ENCODE data around the gene EID2B. TPM values are rescaled to one million over a fixed set of nuclear protein-coding genes. Genes with fewer than 3 reads are reported as not detected.
A peak's percentile ranks its signal among the peaks of the same experiment; 100 is the strongest.

Gene EID2B, protein sequence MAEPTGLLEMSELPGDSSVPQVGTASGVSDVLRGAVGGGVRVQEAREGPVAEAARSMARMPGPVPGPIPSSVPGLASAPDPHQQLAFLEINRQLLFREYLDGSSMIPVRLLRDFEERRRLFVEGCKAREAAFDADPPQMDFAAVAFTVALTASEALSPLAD
- total RNA-seq: 1 to 10 TPM; 3.1 to 7.0 (median 6.2) TPM
- 1 to 10 TPM; 2.3 to 7.5 TPM for polyA plus RNA-seq
- long read RNA-seq, donor 1, transcript EID2B-201 (1 exons, 1,865 nt): major isoform, 12 of 12 reads
- long read RNA-seq, donor 1, partial matches to known transcripts: 0 of 12 reads
- long read RNA-seq, donor 1, other reads (novel, unspliced or antisense): 0 of 12 reads
- long read RNA-seq, donor 2, transcript EID2B-201 (1 exons, 1,865 nt): major isoform, 5 of 5 reads
- long read RNA-seq, donor 2, partial matches to known transcripts: 0 of 5 reads
- long read RNA-seq, donor 2, other reads (novel, unspliced or antisense): 0 of 5 reads
- long read RNA-seq, donor 3, transcript EID2B-201 (1 exons, 1,865 nt): major isoform, 7 of 7 reads
- long read RNA-seq, donor 3, partial matches to known transcripts: 0 of 7 reads
- long read RNA-seq, donor 3, other reads (novel, unspliced or antisense): 0 of 7 reads

DNA sequence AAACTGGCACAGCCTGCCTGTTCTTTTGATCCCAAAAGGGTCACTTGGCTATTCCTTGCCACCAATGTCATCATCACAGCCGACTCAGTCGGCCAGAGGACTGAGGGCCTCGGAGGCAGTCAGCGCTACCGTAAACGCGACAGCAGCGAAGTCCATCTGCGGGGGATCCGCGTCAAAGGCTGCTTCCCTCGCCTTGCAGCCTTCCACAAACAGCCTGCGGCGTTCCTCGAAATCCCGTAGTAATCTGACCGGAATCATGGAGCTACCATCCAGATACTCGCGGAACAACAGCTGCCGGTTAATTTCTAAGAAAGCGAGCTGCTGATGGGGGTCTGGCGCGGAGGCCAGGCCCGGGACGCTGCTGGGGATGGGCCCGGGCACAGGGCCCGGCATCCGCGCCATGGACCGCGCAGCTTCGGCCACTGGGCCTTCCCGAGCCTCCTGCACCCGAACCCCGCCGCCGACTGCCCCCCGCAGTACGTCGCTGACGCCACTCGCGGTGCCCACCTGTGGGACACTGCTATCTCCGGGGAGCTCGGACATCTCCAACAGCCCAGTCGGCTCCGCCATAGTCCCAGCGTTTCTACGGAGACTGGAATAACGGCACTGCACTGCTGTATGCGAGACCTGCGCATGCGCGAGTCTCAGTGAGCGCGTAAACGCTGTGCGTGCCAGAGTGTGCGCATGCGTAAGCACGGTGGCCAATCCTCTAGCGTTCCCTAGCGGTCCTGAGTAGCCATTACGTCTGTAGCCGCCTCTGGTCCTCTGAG, at the start of gene EID2B:
EID2B (minus strand) TSS at position 620 of the 770 bp plus-strand sequence; CDS start at position 570, 50 bp downstream.
- WGBS, 3 donors: 0% methylated on average over 41 to 65 of the region's 65 CpGs
- peak; percentile 95 to 98 (median 96) for DNase-seq
- TF ChIP-seq EP300 (IDR thresholded peaks at IDR 0.05) (no peak), POLR2A (IDR thresholded peaks at IDR 0.05) (peak; percentile 81)
- TF ChIP-seq, protein P1, sequence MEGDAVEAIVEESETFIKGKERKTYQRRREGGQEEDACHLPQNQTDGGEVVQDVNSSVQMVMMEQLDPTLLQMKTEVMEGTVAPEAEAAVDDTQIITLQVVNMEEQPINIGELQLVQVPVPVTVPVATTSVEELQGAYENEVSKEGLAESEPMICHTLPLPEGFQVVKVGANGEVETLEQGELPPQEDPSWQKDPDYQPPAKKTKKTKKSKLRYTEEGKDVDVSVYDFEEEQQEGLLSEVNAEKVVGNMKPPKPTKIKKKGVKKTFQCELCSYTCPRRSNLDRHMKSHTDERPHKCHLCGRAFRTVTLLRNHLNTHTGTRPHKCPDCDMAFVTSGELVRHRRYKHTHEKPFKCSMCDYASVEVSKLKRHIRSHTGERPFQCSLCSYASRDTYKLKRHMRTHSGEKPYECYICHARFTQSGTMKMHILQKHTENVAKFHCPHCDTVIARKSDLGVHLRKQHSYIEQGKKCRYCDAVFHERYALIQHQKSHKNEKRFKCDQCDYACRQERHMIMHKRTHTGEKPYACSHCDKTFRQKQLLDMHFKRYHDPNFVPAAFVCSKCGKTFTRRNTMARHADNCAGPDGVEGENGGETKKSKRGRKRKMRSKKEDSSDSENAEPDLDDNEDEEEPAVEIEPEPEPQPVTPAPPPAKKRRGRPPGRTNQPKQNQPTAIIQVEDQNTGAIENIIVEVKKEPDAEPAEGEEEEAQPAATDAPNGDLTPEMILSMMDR (IDR thresholded peaks at IDR 0.05): peak; percentile 76 to 100 (median 99)
- H3K4me3 ChIP-seq: peak within 1 kb of the TSS; percentile 95
- H3K9me3 ChIP-seq: no peaks in the 10 kb centered on the region
- intact Hi-C loops (cut with DNase I): loop anchor here (5.0 to 10.0 kb wide), 7 partner anchors 58 to 418 kb away; partner anchors contain the start of genes SUPT5H (in 2 of the 4), MED29 (in 1 of the 4), PAF1 (in 1 of the 4) and SAMD4B (in 1 of the 4)
- no peaks in the 10 kb centered on the region for H3K36me3 ChIP-seq
- H3K4me1 ChIP-seq (ENCODE audit: insufficient read depth): peaks cover 1% of the 10 kb centered on the region
- H3K27me3 ChIP-seq: no peaks in the 10 kb centered on the region
- peak within 1 kb of the TSS; percentile 61 to 74 for H3K27ac ChIP-seq

DNA sequence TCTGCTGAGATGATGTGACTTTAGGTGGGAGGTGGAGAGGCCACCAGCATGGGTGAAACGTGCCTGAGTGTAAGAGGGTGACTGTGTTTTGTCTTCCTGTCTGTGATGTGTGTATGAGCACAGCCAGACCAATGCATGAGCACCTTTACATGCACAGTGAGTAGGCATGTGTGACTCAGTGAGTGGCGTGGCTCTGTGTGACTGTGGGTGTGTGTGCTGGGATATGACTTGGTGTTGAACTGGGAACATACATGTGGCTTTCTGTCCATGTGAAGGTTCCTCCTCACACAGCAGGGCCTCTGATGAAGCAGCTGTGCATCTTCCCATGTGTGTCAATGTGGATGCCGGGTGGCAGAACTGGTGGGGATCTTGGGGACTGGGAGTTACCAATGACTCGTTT, 49.8 kb upstream of the EID2B start:
- Histone ChIP-seq H3K4me3 (no peak overlapping the region), H3K9me3 (no peaks in the 10 kb centered on the region), H3K27me3 (no peaks in the 10 kb centered on the region), H3K27ac (no peak overlapping the region), H3K36me3 (no peaks in the 10 kb centered on the region), H3K4me1 (ENCODE audit: insufficient read depth) (no peaks in the 10 kb centered on the region)
- no peak for DNase-seq
- TF ChIP-seq, protein P1 (IDR thresholded peaks at IDR 0.05): no peak
- TF ChIP-seq POLR2A (IDR thresholded peaks at IDR 0.05) (no peak), EP300 (IDR thresholded peaks at IDR 0.05) (no peak)
- intact Hi-C loops (cut with DNase I): no loop called here
- 44 to 55% (median 55%) methylated on average over 4 of the region's 4 CpGs for WGBS, 3 donors

DNA sequence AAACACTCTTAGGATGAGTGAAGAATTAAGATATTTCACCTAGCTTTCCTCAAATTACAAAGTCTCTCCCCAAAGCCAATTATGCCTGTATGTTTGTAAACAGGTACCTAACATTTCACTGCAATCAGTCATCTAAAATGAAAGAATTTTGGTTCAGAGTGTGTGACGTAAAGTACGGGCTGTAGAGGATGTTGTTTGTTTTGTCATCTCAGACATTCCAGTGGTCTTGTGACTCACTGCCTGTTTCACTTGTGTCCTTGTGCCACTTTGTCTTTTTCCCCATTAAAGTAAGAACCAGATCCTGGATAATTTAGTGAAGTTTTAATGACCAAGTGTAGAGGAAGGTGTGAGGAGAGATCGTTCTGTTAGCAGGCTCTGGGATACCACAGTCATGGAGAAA, 36.0 kb upstream of the EID2B start:
- Histone ChIP-seq H3K36me3 (no peaks in the 10 kb centered on the region), H3K4me1 (ENCODE audit: insufficient read depth) (no peaks in the 10 kb centered on the region), H3K9me3 (no peaks in the 10 kb centered on the region), H3K27me3 (no peaks in the 10 kb centered on the region), H3K27ac (no peak overlapping the region), H3K4me3 (no peak overlapping the region)
- no peak for DNase-seq
- intact Hi-C loops (cut with DNase I): no loop called here
- 46 to 64% (median 53%) methylated on average over 3 of the region's 3 CpGs for WGBS, 3 donors
- TF ChIP-seq POLR2A (IDR thresholded peaks at IDR 0.05): no peak
- TF ChIP-seq EP300 (IDR thresholded peaks at IDR 0.05): no peak
- TF ChIP-seq, protein P1 (IDR thresholded peaks at IDR 0.05): no peak

DNA sequence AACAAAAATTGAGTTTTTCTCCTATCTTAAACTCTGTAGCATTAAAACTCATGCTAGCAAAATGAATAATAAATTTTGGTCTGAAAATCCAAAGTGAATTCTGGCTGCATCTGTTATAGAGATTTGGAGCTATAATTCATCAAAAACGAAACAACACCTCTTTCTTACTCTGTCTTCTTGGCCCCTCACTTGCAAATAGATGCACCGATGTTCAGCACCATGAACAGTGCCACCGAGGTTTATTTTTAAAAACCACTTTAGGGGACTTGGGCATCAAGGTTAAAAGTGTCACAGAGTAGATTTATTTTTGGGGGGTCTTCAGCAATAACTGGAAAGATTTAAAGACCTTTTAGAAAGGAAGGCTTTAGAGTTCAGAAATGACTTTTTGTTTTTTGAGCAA, 33.4 kb upstream of the EID2B start:
- H3K9me3 ChIP-seq: no peaks in the 10 kb centered on the region
- no peak for DNase-seq
- H3K27me3 ChIP-seq: no peaks in the 10 kb centered on the region
- intact Hi-C loops (cut with DNase I): no loop called here
- no peak overlapping the region for H3K27ac ChIP-seq
- H3K4me3 ChIP-seq: no peak overlapping the region
- TF ChIP-seq EP300 (IDR thresholded peaks at IDR 0.05): no peak
- no peak for TF ChIP-seq POLR2A (IDR thresholded peaks at IDR 0.05)
- TF ChIP-seq, protein P1 (IDR thresholded peaks at IDR 0.05): no peak
- no peaks in the 10 kb centered on the region for H3K36me3 ChIP-seq
- H3K4me1 ChIP-seq (ENCODE audit: insufficient read depth): no peaks in the 10 kb centered on the region
- 31 to 35% (median 33%) methylated on average over 3 of the region's 3 CpGs for WGBS, 3 donors

Measured in ovary (tissue), 10 donors.